Lung (tissue), 16 donors: ENCODE measurements around the gene MYLK. TPM values are rescaled to one million over a fixed set of nuclear protein-coding genes. Genes with fewer than 3 reads are reported as not detected.

Experiments used
- ATAC-seq: fragments of 200-7000 bp; cut with Tn5 transposase; one replicate; pipeline ENCODE4 v1.9.1; 2020; ENCODE audit warnings: moderate number of reproducible peaks; ENCODE audit not compliant: insufficient read depth, low FRiP score
- DNase-seq, 3 donors: peaks; one replicate each; pipeline ENCODE4 v3.0.0-alpha.2; 2013 to 2017
- H3K27ac ChIP-seq, 2 donors: one replicate each; pipeline ENCODE4 v1.5.1; 2013; ENCODE audit warnings: mild to moderate bottlenecking in 2 of 2, moderate library complexity in 2 of 2, control low read depth in 1 of 2, inconsistent platforms in 1 of 2, low read depth in 1 of 2, low read length in 1 of 2
- H3K27me3 ChIP-seq, 3 donors: one replicate each; pipeline ENCODE4 v1.5.1; 2013; ENCODE audit warnings: low read length in 2 of 3; ENCODE audit not compliant: control insufficient read depth in 3 of 3, insufficient read depth in 3 of 3
- H3K36me3 ChIP-seq, 4 donors: one replicate each; pipeline ENCODE4 v1.5.1; 2013; ENCODE audit warnings: low read length in 4 of 4, mild to moderate bottlenecking in 1 of 4, moderate library complexity in 1 of 4; ENCODE audit not compliant: control insufficient read depth in 4 of 4, insufficient read depth in 4 of 4
- H3K4me1 ChIP-seq, 5 donors: one replicate each; pipeline ENCODE4 v1.5.1; 2013; ENCODE audit warnings: low read length in 5 of 5, mild to moderate bottlenecking in 2 of 5, moderate library complexity in 1 of 5; ENCODE audit not compliant: control insufficient read depth in 5 of 5, insufficient read depth in 5 of 5
- H3K4me3 ChIP-seq: one replicate; pipeline ENCODE4 v1.5.1; 2013; ENCODE audit warnings: mild to moderate bottlenecking, control low read depth, moderate library complexity
- H3K9ac ChIP-seq, 2 donors: one replicate each; pipeline ENCODE4 v1.5.1; 2013; ENCODE audit warnings: low read length in 2 of 2, control low read depth in 1 of 2; ENCODE audit not compliant: insufficient read depth in 1 of 2
- H3K9me3 ChIP-seq, 4 donors: one replicate each; pipeline ENCODE4 v1.5.1; 2013; ENCODE audit warnings: low read length in 3 of 4, mild to moderate bottlenecking in 1 of 4, moderate library complexity in 1 of 4; ENCODE audit not compliant: control insufficient read depth in 4 of 4, insufficient read depth in 3 of 4
- WGBS, 2 donors: extraction: QIAGEN DNeasy Blood & Tissue Kit; methylation state at CpG; one replicate each; pipeline ENCODE4 v1.1.7; 2013; 5-methylcytosine and 5-hydroxymethylcytosine counted together
- long read RNA-seq, 5 donors: transcript quantifications; one replicate each; lab custom pipeline, GENCODE V29; 2026
- polyA plus RNA-seq, 2 donors: library from polyadenylated mRNA; stranded (reverse); fragments of 200-250 nt; gene quantifications; one replicate each; pipeline ENCODE4 v1.2.1, GENCODE V29; 2013
- total RNA-seq, 2 donors: library from RNA; depleted of rRNA in 1 of 2; stranded (reverse); fragments of >200 nt in 1 of 2; gene quantifications; one replicate each; pipeline ENCODE4 v1.2.1, GENCODE V29; 2014 to 2021
- TF ChIP-seq, protein P1 (sequence below): IDR thresholded peaks from 2 replicates; pipeline ENCODE4 v1.5.1; 2012; ENCODE audit warnings: mild to moderate bottlenecking; ENCODE audit errors: control extremely low read depth, extremely low read depth
- donor health status: control.
- donor health status: control.
- donor health status: Bipolar disorder and iron deficiency.
- donor health status: healthy.
- donor health status: DM: yes; HTN: yes; CAD: no.

The MYLK gene
- total RNA-seq (100 to 1,000 TPM; 172 to 324 TPM), polyA plus RNA-seq (10 to 100 TPM; 23.3 to 51.9 TPM)
- long read RNA-seq, donor 1, full-length matches to known transcripts, result 95 of 232 reads
- long read RNA-seq, donor 1, partial matches to known transcripts, result 137 of 232 reads
- long read RNA-seq, donor 1, other reads (novel, unspliced or antisense), result 0 of 232 reads
- long read RNA-seq, donor 2, full-length matches to known transcripts, result 40 of 111 reads
- long read RNA-seq, donor 2, partial matches to known transcripts, result 71 of 111 reads
- long read RNA-seq, donor 2, other reads (novel, unspliced or antisense), result 0 of 111 reads
- long read RNA-seq, donor 3, full-length matches to known transcripts, result 52 of 78 reads
- long read RNA-seq, donor 3, partial matches to known transcripts, result 26 of 78 reads
- long read RNA-seq, donor 3, other reads (novel, unspliced or antisense), result 0 of 78 reads
- long read RNA-seq, donor 4, full-length matches to known transcripts, result 36 of 130 reads
- long read RNA-seq, donor 4, partial matches to known transcripts, result 94 of 130 reads
- long read RNA-seq, donor 4, other reads (novel, unspliced or antisense), result 0 of 130 reads
- long read RNA-seq, donor 5, full-length matches to known transcripts, result 93 of 217 reads
- long read RNA-seq, donor 5, partial matches to known transcripts, result 124 of 217 reads
- long read RNA-seq, donor 5, other reads (novel, unspliced or antisense), result 0 of 217 reads

DNA sequence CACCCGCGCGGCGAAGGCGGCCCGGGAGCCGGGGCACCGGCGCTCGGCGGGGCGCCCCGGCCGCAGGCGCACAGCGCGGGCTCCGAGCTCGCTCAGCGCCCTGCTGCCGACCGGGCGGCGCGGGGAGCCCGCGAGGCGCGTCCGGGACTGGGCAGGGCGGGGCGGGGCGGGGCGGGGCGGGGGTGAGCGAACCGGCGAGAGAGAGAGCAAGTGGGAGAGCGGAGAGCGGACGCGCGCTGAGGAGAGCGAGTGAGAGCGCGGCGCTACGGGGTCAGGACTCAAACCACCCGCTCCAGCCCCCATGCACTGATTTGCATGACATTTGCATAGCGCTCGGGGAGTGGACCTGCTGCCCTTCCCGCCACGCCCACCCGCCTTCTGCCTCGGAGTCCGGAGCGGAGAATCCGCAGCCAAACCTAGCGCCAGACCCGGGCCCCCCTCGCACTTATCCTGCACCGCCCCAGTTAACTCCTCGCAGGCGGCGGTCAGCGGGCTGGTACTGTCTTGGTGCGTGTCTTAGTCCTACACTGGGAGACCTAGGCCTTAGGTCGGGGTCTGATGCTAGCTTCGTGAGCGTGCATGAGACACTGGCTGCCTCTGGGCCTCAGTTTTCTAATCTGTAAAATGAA, at the start of gene MYLK:
Gene MYLK (minus strand): TSS at position 130 of the 629 bp plus-strand sequence. CDS start 90,491 bp downstream, outside the sequence.
- Histone ChIP-seq H3K9me3 (no peaks in the 10 kb centered on the region), H3K4me1 (peaks cover 0 to 22% (median 6%) of the 10 kb centered on the region in 5 donors), H3K36me3 (no peaks in the 10 kb centered on the region), H3K9ac (peak within 1 kb of the TSS in 1 of 2 donors; percentile 61), H3K27me3 (no peaks in the 10 kb centered on the region), H3K4me3 (peak within 1 kb of the TSS; percentile 36), H3K27ac (peak within 1 kb of the TSS in 1 of 2 donors; percentile 55)
- WGBS, 2 donors, result 2% methylated on average over 47 to 70 of the region's 70 CpGs
- TF ChIP-seq, protein P1, sequence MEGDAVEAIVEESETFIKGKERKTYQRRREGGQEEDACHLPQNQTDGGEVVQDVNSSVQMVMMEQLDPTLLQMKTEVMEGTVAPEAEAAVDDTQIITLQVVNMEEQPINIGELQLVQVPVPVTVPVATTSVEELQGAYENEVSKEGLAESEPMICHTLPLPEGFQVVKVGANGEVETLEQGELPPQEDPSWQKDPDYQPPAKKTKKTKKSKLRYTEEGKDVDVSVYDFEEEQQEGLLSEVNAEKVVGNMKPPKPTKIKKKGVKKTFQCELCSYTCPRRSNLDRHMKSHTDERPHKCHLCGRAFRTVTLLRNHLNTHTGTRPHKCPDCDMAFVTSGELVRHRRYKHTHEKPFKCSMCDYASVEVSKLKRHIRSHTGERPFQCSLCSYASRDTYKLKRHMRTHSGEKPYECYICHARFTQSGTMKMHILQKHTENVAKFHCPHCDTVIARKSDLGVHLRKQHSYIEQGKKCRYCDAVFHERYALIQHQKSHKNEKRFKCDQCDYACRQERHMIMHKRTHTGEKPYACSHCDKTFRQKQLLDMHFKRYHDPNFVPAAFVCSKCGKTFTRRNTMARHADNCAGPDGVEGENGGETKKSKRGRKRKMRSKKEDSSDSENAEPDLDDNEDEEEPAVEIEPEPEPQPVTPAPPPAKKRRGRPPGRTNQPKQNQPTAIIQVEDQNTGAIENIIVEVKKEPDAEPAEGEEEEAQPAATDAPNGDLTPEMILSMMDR, result no peak
- DNase-seq (peak; percentile 91 to 95 (median 93)), ATAC-seq (peak; percentile 90)

GRCh38 chr3:123930445-123930844, 46.3 kb upstream of the MYLK start:
- Histone ChIP-seq H3K4me1 (no peaks in the 10 kb centered on the region), H3K36me3 (peaks cover 2 to 41% (median 12%) of the 10 kb centered on the region in 4 donors), H3K9ac (no peak overlapping the region), H3K4me3 (no peak overlapping the region), H3K27ac (no peak overlapping the region), H3K27me3 (no peaks in the 10 kb centered on the region), H3K9me3 (peaks cover 0 to 2% (median 0%) of the 10 kb centered on the region in 4 donors)
- DNase-seq (no peak), ATAC-seq (no peak)
- TF ChIP-seq, protein P1, result no peak

DNA sequence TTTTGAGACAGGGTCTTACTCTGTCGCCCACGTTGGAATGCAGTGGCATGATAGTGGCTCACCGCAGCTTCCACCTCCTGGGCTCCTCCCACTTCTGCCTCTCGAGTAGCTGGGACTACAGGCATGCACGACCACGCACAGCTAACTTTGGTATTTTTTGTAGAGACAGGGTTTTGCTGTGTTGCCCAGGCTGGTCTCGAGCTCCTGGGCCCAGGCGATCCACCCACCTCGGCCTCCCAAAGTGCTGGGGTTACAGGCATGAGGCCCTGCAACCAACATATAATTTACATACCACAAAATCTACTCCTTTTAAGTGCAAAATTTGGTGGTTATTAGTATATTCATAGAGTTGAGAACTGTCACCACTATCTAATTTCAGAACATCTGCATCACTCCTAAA, 45.2 kb upstream of the MYLK start:
- DNase-seq (no peak), ATAC-seq (no peak)
- TF ChIP-seq, protein P1, result no peak
- no peaks in the 10 kb centered on the region for H3K27me3 ChIP-seq
- peaks cover 0 to 2% (median 0%) of the 10 kb centered on the region in 4 donors for H3K9me3 ChIP-seq
- H3K4me1 ChIP-seq, result no peaks in the 10 kb centered on the region
- no peak overlapping the region for H3K9ac ChIP-seq
- H3K27ac ChIP-seq, result no peak overlapping the region
- 96 to 97% methylated on average over 9 of the region's 9 CpGs for WGBS, 2 donors
- peaks cover 2 to 47% (median 17%) of the 10 kb centered on the region in 4 donors for H3K36me3 ChIP-seq
- no peak overlapping the region for H3K4me3 ChIP-seq
